WTC11 (cell line): ENCODE results near the gene MAMSTR. TPM values are rescaled to one million over a fixed set of nuclear protein-coding genes. Genes with fewer than 3 reads are reported as not detected.

Experiments used
- CREM ChIP-seq: sonication (generic); formaldehyde crosslinking; IDR thresholded peaks from 2 replicates; pipeline ENCODE4 v1.8.1; 2022; ENCODE audit warnings: mild to moderate bottlenecking, missing genetic modification reagents, moderate library complexity
- HMGA2 ChIP-seq: fragments of 250-450 bp; sonication (Bioruptor Pico); IDR thresholded peaks from 2 replicates; pipeline ENCODE4 v1.4.0; 2021; ENCODE audit warnings: mild to moderate bottlenecking, moderate library complexity
- JAZF1 ChIP-seq: fragments of 250-450 bp; sonication (Bioruptor Pico); IDR thresholded peaks from 2 replicates; pipeline ENCODE4 v1.9.0; 2021; ENCODE audit warnings: moderate library complexity, mild to moderate bottlenecking, inconsistent platforms
- NFYB ChIP-seq: sonication (generic); formaldehyde crosslinking; conservative IDR thresholded peaks from 2 replicates; pipeline ENCODE4 v1.8.0; 2022; ENCODE audit warnings: low read depth, missing genetic modification reagents
- PRRX2 ChIP-seq: fragments of 250-450 bp; sonication (Bioruptor Pico); IDR thresholded peaks from 2 replicates; pipeline ENCODE4 v1.8.0; 2021; ENCODE audit warnings: mild to moderate bottlenecking
- RORB ChIP-seq: fragments of 250-450 bp; sonication (Bioruptor Pico); IDR thresholded peaks from 2 replicates; pipeline ENCODE4 v1.9.0; 2021; ENCODE audit warnings: mild to moderate bottlenecking
- TEAD4 ChIP-seq: sonication (generic); formaldehyde crosslinking; IDR thresholded peaks from 2 replicates; pipeline ENCODE4 v1.8.0; 2022; ENCODE audit warnings: mild to moderate bottlenecking, missing genetic modification reagents
- TP53 ChIP-seq: sonication (generic); formaldehyde crosslinking; IDR thresholded peaks from 2 replicates; pipeline ENCODE4 v1.8.1; 2023; ENCODE audit warnings: mild to moderate bottlenecking, missing genetic modification reagents
- ZNF232 ChIP-seq: sonication (generic); formaldehyde crosslinking; IDR thresholded peaks from 2 replicates; pipeline ENCODE4 v1.8.0; 2022; ENCODE audit warnings: mild to moderate bottlenecking, missing genetic modification reagents
- ZNF263 ChIP-seq: sonication (generic); formaldehyde crosslinking; IDR thresholded peaks from 2 replicates; pipeline ENCODE4 v1.8.1; 2022; ENCODE audit warnings: low read depth, mild to moderate bottlenecking, moderate library complexity, missing genetic modification reagents
- ZNF317 ChIP-seq: sonication (generic); formaldehyde crosslinking; IDR thresholded peaks from 2 replicates; pipeline ENCODE4 v1.8.1; 2023; ENCODE audit warnings: low read depth, mild to moderate bottlenecking, moderate library complexity, missing genetic modification reagents, borderline replicate concordance
- ZNF671 ChIP-seq: fragments of 250-450 bp; sonication (Bioruptor Pico); IDR thresholded peaks from 2 replicates; pipeline ENCODE4 v1.8.0; 2021; ENCODE audit warnings: mild to moderate bottlenecking
- total RNA-seq: library from RNA; stranded (reverse); gene quantifications from 3 replicates; pipeline ENCODE4 v1.2.3, GENCODE V29; 2021
- TF ChIP-seq, protein P1 (sequence below): fragments of 250-450 bp; sonication (Bioruptor Pico); IDR thresholded peaks from 2 replicates; pipeline ENCODE4 v1.9.0; 2021; ENCODE audit warnings: mild to moderate bottlenecking, borderline replicate concordance
- TF ChIP-seq, protein P2 (sequence below): fragments of 250-450 bp; sonication (Bioruptor Pico); IDR thresholded peaks from 2 replicates; pipeline ENCODE4 v1.9.0; 2021; ENCODE audit warnings: moderate library complexity, mild to moderate bottlenecking, inconsistent platforms, borderline replicate concordance
- TF ChIP-seq, protein P3 (sequence below): sonication (generic); formaldehyde crosslinking; IDR thresholded peaks from 2 replicates; pipeline ENCODE4 v1.8.1; 2022; ENCODE audit warnings: missing genetic modification reagents, borderline replicate concordance
- TF ChIP-seq, protein P4 (sequence below): sonication (generic); formaldehyde crosslinking; IDR thresholded peaks from 2 replicates; pipeline ENCODE4 v1.8.1; 2023; ENCODE audit warnings: mild to moderate bottlenecking, missing genetic modification reagents, moderate library complexity
- TF ChIP-seq, protein P5 (sequence below): fragments of 200-600 bp; IDR thresholded peaks from 2 replicates; pipeline ENCODE4 v1.8.0; 2022; ENCODE audit warnings: antibody characterized with exemption
- TF ChIP-seq, protein P6 (sequence below): fragments of 250-450 bp; sonication (Bioruptor Pico); IDR thresholded peaks from 2 replicates; pipeline ENCODE4 v1.9.0; 2021; ENCODE audit warnings: mild to moderate bottlenecking
- TF ChIP-seq, protein P7 (sequence below): sonication (generic); formaldehyde crosslinking; IDR thresholded peaks from 2 replicates; pipeline ENCODE4 v1.8.0; 2022; ENCODE audit warnings: mild to moderate bottlenecking, missing genetic modification reagents
- TF ChIP-seq, protein P8 (sequence below): sonication (generic); formaldehyde crosslinking; IDR thresholded peaks from 2 replicates; pipeline ENCODE4 v1.8.0; 2022; ENCODE audit warnings: missing genetic modification reagents

Gene MAMSTR
- total RNA-seq, 1 experiment from 2014 or later = 1.4 TPM

DNA sequence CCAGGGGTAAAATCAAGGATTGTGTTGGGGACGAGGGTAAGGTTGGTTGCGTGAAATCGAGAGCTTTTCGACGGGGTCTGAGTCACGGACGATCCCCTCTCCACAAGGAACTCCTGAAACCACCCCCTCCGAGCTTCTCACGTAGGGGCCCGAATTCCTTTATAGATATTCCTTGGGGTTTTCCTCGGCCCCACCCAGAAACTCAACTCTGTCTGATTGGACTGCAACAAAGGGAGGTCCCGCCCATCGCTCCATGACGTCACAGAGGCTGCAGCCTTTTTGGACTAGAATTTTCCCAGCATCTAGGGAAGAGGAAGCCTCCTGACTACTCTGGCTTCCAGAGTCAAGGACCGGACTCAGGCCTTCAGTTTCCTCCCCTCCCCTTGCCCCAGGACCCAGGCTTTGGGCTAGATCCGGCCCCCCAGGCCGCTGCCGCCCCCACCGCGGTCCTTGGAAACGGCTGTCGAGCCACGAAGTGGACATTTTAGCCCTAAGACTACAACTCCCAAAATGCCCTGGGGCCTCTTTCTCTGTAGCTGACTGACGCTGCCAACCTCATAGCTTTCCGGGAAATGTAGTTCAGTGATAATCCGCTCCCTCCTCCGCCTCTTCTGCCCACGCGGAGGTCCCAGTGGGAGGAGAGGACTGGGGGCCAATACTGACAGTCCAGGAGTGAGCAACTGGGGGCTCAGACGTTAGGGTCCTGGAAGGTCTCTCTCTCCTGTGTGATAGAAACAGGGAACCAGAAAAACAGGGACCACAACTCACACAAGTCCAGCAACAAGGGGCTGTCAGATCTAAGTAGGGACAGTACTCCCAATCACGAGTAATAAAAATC is 27.4 kb upstream of the MAMSTR start, which contains the start of gene IZUMO1 (continued):
- TF ChIP-seq CREM (CRISPR knock-in tag) (peak; percentile 29; the same call in 1 of the 2 replicates), HMGA2 (CRISPR knock-in tag) (no peak), TP53 (no peak), RORB (CRISPR knock-in tag) (no peak), JAZF1 (CRISPR knock-in tag) (no peak), NFYB (CRISPR knock-in tag) (peak; percentile 80), ZNF317 (CRISPR knock-in tag) (no peak), PRRX2 (CRISPR knock-in tag) (no peak), ZNF671 (no peak), ZNF263 (no peak), ZNF232 (no peak), TEAD4 (CRISPR knock-in tag) (no peak)
- TF ChIP-seq, protein P1, sequence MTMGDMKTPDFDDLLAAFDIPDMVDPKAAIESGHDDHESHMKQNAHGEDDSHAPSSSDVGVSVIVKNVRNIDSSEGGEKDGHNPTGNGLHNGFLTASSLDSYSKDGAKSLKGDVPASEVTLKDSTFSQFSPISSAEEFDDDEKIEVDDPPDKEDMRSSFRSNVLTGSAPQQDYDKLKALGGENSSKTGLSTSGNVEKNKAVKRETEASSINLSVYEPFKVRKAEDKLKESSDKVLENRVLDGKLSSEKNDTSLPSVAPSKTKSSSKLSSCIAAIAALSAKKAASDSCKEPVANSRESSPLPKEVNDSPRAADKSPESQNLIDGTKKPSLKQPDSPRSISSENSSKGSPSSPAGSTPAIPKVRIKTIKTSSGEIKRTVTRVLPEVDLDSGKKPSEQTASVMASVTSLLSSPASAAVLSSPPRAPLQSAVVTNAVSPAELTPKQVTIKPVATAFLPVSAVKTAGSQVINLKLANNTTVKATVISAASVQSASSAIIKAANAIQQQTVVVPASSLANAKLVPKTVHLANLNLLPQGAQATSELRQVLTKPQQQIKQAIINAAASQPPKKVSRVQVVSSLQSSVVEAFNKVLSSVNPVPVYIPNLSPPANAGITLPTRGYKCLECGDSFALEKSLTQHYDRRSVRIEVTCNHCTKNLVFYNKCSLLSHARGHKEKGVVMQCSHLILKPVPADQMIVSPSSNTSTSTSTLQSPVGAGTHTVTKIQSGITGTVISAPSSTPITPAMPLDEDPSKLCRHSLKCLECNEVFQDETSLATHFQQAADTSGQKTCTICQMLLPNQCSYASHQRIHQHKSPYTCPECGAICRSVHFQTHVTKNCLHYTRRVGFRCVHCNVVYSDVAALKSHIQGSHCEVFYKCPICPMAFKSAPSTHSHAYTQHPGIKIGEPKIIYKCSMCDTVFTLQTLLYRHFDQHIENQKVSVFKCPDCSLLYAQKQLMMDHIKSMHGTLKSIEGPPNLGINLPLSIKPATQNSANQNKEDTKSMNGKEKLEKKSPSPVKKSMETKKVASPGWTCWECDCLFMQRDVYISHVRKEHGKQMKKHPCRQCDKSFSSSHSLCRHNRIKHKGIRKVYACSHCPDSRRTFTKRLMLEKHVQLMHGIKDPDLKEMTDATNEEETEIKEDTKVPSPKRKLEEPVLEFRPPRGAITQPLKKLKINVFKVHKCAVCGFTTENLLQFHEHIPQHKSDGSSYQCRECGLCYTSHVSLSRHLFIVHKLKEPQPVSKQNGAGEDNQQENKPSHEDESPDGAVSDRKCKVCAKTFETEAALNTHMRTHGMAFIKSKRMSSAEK = no peak
- TF ChIP-seq, protein P2, sequence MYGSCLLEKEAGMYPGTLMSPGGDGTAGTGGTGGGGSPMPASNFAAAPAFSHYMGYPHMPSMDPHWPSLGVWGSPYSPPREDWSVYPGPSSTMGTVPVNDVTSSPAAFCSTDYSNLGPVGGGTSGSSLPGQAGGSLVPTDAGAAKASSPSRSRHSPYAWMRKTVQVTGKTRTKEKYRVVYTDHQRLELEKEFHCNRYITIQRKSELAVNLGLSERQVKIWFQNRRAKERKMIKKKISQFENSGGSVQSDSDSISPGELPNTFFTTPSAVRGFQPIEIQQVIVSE (CRISPR knock-in tag) = no peak
- TF ChIP-seq, protein P3, sequence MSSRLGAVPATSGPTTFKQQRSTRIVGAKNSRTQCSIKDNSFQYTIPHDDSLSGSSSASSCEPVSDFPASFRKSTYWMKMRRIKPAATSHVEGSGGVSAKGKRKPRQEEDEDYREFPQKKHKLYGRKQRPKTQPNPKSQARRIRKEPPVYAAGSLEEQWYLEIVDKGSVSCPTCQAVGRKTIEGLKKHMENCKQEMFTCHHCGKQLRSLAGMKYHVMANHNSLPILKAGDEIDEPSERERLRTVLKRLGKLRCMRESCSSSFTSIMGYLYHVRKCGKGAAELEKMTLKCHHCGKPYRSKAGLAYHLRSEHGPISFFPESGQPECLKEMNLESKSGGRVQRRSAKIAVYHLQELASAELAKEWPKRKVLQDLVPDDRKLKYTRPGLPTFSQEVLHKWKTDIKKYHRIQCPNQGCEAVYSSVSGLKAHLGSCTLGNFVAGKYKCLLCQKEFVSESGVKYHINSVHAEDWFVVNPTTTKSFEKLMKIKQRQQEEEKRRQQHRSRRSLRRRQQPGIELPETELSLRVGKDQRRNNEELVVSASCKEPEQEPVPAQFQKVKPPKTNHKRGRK (CRISPR knock-in tag) = no peak
- TF ChIP-seq, protein P4, sequence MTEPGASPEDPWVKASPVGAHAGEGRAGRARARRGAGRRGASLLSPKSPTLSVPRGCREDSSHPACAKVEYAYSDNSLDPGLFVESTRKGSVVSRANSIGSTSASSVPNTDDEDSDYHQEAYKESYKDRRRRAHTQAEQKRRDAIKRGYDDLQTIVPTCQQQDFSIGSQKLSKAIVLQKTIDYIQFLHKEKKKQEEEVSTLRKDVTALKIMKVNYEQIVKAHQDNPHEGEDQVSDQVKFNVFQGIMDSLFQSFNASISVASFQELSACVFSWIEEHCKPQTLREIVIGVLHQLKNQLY (CRISPR knock-in tag) = no peak
- TF ChIP-seq, protein P5, sequence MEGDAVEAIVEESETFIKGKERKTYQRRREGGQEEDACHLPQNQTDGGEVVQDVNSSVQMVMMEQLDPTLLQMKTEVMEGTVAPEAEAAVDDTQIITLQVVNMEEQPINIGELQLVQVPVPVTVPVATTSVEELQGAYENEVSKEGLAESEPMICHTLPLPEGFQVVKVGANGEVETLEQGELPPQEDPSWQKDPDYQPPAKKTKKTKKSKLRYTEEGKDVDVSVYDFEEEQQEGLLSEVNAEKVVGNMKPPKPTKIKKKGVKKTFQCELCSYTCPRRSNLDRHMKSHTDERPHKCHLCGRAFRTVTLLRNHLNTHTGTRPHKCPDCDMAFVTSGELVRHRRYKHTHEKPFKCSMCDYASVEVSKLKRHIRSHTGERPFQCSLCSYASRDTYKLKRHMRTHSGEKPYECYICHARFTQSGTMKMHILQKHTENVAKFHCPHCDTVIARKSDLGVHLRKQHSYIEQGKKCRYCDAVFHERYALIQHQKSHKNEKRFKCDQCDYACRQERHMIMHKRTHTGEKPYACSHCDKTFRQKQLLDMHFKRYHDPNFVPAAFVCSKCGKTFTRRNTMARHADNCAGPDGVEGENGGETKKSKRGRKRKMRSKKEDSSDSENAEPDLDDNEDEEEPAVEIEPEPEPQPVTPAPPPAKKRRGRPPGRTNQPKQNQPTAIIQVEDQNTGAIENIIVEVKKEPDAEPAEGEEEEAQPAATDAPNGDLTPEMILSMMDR = no peak
- TF ChIP-seq, protein P6, sequence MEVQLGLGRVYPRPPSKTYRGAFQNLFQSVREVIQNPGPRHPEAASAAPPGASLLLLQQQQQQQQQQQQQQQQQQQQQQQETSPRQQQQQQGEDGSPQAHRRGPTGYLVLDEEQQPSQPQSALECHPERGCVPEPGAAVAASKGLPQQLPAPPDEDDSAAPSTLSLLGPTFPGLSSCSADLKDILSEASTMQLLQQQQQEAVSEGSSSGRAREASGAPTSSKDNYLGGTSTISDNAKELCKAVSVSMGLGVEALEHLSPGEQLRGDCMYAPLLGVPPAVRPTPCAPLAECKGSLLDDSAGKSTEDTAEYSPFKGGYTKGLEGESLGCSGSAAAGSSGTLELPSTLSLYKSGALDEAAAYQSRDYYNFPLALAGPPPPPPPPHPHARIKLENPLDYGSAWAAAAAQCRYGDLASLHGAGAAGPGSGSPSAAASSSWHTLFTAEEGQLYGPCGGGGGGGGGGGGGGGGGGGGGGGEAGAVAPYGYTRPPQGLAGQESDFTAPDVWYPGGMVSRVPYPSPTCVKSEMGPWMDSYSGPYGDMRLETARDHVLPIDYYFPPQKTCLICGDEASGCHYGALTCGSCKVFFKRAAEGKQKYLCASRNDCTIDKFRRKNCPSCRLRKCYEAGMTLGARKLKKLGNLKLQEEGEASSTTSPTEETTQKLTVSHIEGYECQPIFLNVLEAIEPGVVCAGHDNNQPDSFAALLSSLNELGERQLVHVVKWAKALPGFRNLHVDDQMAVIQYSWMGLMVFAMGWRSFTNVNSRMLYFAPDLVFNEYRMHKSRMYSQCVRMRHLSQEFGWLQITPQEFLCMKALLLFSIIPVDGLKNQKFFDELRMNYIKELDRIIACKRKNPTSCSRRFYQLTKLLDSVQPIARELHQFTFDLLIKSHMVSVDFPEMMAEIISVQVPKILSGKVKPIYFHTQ (CRISPR knock-in tag) = 0 out of 2 replicates have a peak, but pooled peaks have one; percentile 10
- TF ChIP-seq, protein P7, sequence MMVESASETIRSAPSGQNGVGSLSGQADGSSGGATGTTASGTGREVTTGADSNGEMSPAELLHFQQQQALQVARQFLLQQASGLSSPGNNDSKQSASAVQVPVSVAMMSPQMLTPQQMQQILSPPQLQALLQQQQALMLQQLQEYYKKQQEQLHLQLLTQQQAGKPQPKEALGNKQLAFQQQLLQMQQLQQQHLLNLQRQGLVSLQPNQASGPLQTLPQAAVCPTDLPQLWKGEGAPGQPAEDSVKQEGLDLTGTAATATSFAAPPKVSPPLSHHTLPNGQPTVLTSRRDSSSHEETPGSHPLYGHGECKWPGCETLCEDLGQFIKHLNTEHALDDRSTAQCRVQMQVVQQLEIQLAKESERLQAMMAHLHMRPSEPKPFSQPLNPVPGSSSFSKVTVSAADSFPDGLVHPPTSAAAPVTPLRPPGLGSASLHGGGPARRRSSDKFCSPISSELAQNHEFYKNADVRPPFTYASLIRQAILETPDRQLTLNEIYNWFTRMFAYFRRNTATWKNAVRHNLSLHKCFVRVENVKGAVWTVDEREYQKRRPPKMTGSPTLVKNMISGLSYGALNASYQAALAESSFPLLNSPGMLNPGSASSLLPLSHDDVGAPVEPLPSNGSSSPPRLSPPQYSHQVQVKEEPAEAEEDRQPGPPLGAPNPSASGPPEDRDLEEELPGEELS (CRISPR knock-in tag) = no peak
- TF ChIP-seq, protein P8, sequence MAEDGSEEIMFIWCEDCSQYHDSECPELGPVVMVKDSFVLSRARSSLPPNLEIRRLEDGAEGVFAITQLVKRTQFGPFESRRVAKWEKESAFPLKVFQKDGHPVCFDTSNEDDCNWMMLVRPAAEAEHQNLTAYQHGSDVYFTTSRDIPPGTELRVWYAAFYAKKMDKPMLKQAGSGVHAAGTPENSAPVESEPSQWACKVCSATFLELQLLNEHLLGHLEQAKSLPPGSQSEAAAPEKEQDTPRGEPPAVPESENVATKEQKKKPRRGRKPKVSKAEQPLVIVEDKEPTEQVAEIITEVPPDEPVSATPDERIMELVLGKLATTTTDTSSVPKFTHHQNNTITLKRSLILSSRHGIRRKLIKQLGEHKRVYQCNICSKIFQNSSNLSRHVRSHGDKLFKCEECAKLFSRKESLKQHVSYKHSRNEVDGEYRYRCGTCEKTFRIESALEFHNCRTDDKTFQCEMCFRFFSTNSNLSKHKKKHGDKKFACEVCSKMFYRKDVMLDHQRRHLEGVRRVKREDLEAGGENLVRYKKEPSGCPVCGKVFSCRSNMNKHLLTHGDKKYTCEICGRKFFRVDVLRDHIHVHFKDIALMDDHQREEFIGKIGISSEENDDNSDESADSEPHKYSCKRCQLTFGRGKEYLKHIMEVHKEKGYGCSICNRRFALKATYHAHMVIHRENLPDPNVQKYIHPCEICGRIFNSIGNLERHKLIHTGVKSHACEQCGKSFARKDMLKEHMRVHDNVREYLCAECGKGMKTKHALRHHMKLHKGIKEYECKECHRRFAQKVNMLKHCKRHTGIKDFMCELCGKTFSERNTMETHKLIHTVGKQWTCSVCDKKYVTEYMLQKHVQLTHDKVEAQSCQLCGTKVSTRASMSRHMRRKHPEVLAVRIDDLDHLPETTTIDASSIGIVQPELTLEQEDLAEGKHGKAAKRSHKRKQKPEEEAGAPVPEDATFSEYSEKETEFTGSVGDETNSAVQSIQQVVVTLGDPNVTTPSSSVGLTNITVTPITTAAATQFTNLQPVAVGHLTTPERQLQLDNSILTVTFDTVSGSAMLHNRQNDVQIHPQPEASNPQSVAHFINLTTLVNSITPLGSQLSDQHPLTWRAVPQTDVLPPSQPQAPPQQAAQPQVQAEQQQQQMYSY (CRISPR knock-in tag) = no peak
